Aorta (tissue), 5 donors: ENCODE results near the gene S100P. TPM values are rescaled to one million over a fixed set of nuclear protein-coding genes. Genes with fewer than 3 reads are reported as not detected.

Source experiments
- ATAC-seq: fragments of 200-7000 bp; cut with Tn5 transposase; one replicate; pipeline ENCODE4 v1.9.1; 2022; ENCODE audit warnings: moderate library complexity; ENCODE audit not compliant: low FRiP score
- DNase-seq, 2 donors: peaks; one replicate each; pipeline ENCODE4 v3.0.0-alpha.2; 2020
- H3K27ac ChIP-seq, 2 donors: one replicate each; pipeline ENCODE4 v1.5.1; 2013; ENCODE audit warnings: low read length in 2 of 2, mild to moderate bottlenecking in 2 of 2, moderate library complexity in 2 of 2, control low read depth in 1 of 2, inconsistent platforms in 1 of 2, low read depth in 1 of 2
- H3K27me3 ChIP-seq, 2 donors: one replicate each; pipeline ENCODE4 v1.6.1; 2013; ENCODE audit warnings: control low read depth in 1 of 2, low read length in 1 of 2, mild to moderate bottlenecking in 1 of 2, moderate library complexity in 1 of 2; ENCODE audit not compliant: insufficient read depth in 2 of 2, control insufficient read depth in 1 of 2
- H3K36me3 ChIP-seq, 2 donors: one replicate each; pipeline ENCODE4 v1.6.1; 2013; ENCODE audit warnings: control low read depth in 1 of 2, low read length in 1 of 2, mild to moderate bottlenecking in 1 of 2; ENCODE audit not compliant: insufficient read depth in 2 of 2, control insufficient read depth in 1 of 2
- H3K4me1 ChIP-seq, 2 donors: one replicate each; pipeline ENCODE4 v1.6.1; 2013; ENCODE audit warnings: low read length in 2 of 2, control low read depth in 1 of 2, mild to moderate bottlenecking in 1 of 2, moderate library complexity in 1 of 2; ENCODE audit not compliant: insufficient read depth in 2 of 2, control insufficient read depth in 1 of 2
- H3K4me3 ChIP-seq, 2 donors: one replicate each; pipeline ENCODE4 v1.5.1; 2013; ENCODE audit warnings: low read length in 2 of 2, control low read depth in 1 of 2, mild to moderate bottlenecking in 1 of 2
- H3K9me3 ChIP-seq: one replicate; pipeline ENCODE4 v1.6.1; 2013; ENCODE audit warnings: mild to moderate bottlenecking, low read length; ENCODE audit not compliant: control insufficient read depth
- WGBS, 2 donors: extraction: QIAGEN DNeasy Blood & Tissue Kit; methylation state at CpG; one replicate each; pipeline ENCODE4 v1.1.7; 2013; 5-methylcytosine and 5-hydroxymethylcytosine counted together
- intact Hi-C, 2 donors: fragments of 100-400 bp; cut with DNase I; formaldehyde crosslinking; loops; one replicate each; pipeline versions ENCODE4 v1.14.2 to v1.15.0; 2022
- polyA plus RNA-seq, 2 donors: library from polyadenylated mRNA; stranded (reverse); fragments of 200-250 nt; gene quantifications; one replicate each; pipeline ENCODE4 v1.2.3, GENCODE V29; 2013
- total RNA-seq, 2 donors: library from RNA; stranded (reverse); fragmentation: NEBNext Ultra II Directional; extraction: Animal tissue kit (Norgen Biotek cat#: 25700); gene quantifications; one replicate each; pipeline ENCODE4 v1.2.1, GENCODE V29; 2021
- donor health status: healthy with polysubstance abuse.
- donor health status: Bipolar disorder and iron deficiency.
- donor health status: DM: no; HTN: no; CAD: no.
- donor health status: DM: no; HTN: no; CAD: no.
- donor health status: DM: yes; HTN: yes; CAD: no.

Gene S100P
- total and polyA plus RNA-seq, 4 donors = 1.9 to 17.2 (median 5.8) TPM

- Histone ChIP-seq H3K27me3 (no peaks in the 10 kb centered on the region), H3K36me3 (no peaks in the 10 kb centered on the region), H3K27ac (no peak overlapping the region), H3K9me3 (no peaks in the 10 kb centered on the region), H3K4me3 (no peak overlapping the region), H3K4me1 (no peaks in the 10 kb centered on the region)
- intact Hi-C loops = loop anchor here (5.0 kb wide), 2 partner anchors 41 to 51 kb away; partner anchors contain the start of gene KIAA0232 (in 1 of the 2)
- WGBS, 2 donors = 97 to 98% methylated on average over 8 of the region's 8 CpGs
- no peak for DNase-seq
- ATAC-seq = no peak
Observed at GRCh38 chr4:6731318-6731675, 37.6 kb downstream of the S100P start.

- no peaks in the 10 kb centered on the region for H3K9me3 ChIP-seq
- H3K4me1 ChIP-seq = no peaks in the 10 kb centered on the region
- H3K27me3 ChIP-seq = no peaks in the 10 kb centered on the region
- H3K27ac ChIP-seq = no peak overlapping the region
- ATAC-seq = no peak
- no peaks in the 10 kb centered on the region for H3K36me3 ChIP-seq
- H3K4me3 ChIP-seq = no peak overlapping the region
- WGBS, 2 donors = 87 to 96% methylated on average over 6 of the region's 6 CpGs
- DNase-seq = no peak
- intact Hi-C loops = loop anchor here (5.0 kb wide), 2 partner anchors 41 to 51 kb away; partner anchors contain the start of gene KIAA0232 (in 1 of the 2)
Observed at GRCh38 chr4:6731780-6732179, 38.1 kb downstream of the S100P start.

GRCh38 chr4:6732441-6733357, 39.0 kb downstream of the S100P start:
- peak; percentile 88 for ATAC-seq
- no peaks in the 10 kb centered on the region for H3K36me3 ChIP-seq
- intact Hi-C loops = loop anchor here (5.0 kb wide), 2 partner anchors 40 to 50 kb away; partner anchors contain the start of gene KIAA0232 (in 1 of the 2)
- H3K27ac ChIP-seq = peak overlapping the region in 1 of 2 donors; percentile 61
- no peak overlapping the region for H3K4me3 ChIP-seq
- no peaks in the 10 kb centered on the region for H3K4me1 ChIP-seq
- no peaks in the 10 kb centered on the region for H3K9me3 ChIP-seq
- H3K27me3 ChIP-seq = no peaks in the 10 kb centered on the region
- DNase-seq = peak; percentile 91 to 92
- WGBS, 2 donors = 57 to 61% methylated on average over 21 of the region's 21 CpGs

- H3K4me3 ChIP-seq = no peak overlapping the region
- H3K36me3 ChIP-seq = no peaks in the 10 kb centered on the region
- no peak overlapping the region for H3K27ac ChIP-seq
- H3K4me1 ChIP-seq = no peaks in the 10 kb centered on the region
- no peaks in the 10 kb centered on the region for H3K9me3 ChIP-seq
- DNase-seq = no peak
- intact Hi-C loops = loop anchor here (5.0 kb wide), 2 partner anchors 39 to 49 kb away; partner anchors contain the start of gene KIAA0232 (in 1 of the 2)
- no peaks in the 10 kb centered on the region for H3K27me3 ChIP-seq
- no peak for ATAC-seq
- 93 to 94% methylated on average over 27 of the region's 27 CpGs for WGBS, 2 donors
Observed at GRCh38 chr4:6733358-6734164, 39.9 kb downstream of the S100P start.

- Histone ChIP-seq H3K4me1 (no peaks in the 10 kb centered on the region), H3K4me3 (no peak overlapping the region), H3K9me3 (no peaks in the 10 kb centered on the region), H3K27ac (no peak overlapping the region), H3K36me3 (no peaks in the 10 kb centered on the region), H3K27me3 (no peaks in the 10 kb centered on the region)
- ATAC-seq = no peak
- intact Hi-C loops = loop anchor here (5.0 kb wide), 2 partner anchors 38 to 48 kb away; partner anchors contain the start of gene KIAA0232 (in 1 of the 2)
- 87 to 89% methylated on average over 16 of the region's 16 CpGs for WGBS, 2 donors
- DNase-seq = no peak
Observed at GRCh38 chr4:6734165-6734786, 40.6 kb downstream of the S100P start.

- Histone ChIP-seq H3K9me3 (no peaks in the 10 kb centered on the region), H3K27ac (no peak overlapping the region), H3K27me3 (no peaks in the 10 kb centered on the region), H3K4me1 (no peaks in the 10 kb centered on the region), H3K4me3 (no peak overlapping the region), H3K36me3 (no peaks in the 10 kb centered on the region)
- no peak for DNase-seq
- ATAC-seq = no peak
- intact Hi-C loops = no loop called here
- 89 to 91% methylated on average over 4 of the region's 4 CpGs for WGBS, 2 donors
Observed at GRCh38 chr4:6739920-6740319, 46.2 kb downstream of the S100P start.

GRCh38 chr4:6740347-6740746, 46.7 kb downstream of the S100P start:
- DNase-seq (no peak), ATAC-seq (no peak)
- no peaks in the 10 kb centered on the region for H3K9me3 ChIP-seq
- H3K27me3 ChIP-seq = no peaks in the 10 kb centered on the region
- WGBS, 2 donors = 87 to 91% methylated on average over 8 of the region's 8 CpGs
- intact Hi-C loops = no loop called here
- no peak overlapping the region for H3K27ac ChIP-seq
- H3K4me1 ChIP-seq = no peaks in the 10 kb centered on the region
- no peaks in the 10 kb centered on the region for H3K36me3 ChIP-seq
- H3K4me3 ChIP-seq = no peak overlapping the region

GRCh38 chr4:6742507-6742906, 48.8 kb downstream of the S100P start:
- intact Hi-C loops = no loop called here

More at GRCh38 chr4:6742507-6742906, 48.8 kb downstream of the S100P start:
- ATAC-seq (no peak), DNase-seq (no peak)
- H3K27me3 ChIP-seq = no peaks in the 10 kb centered on the region
- WGBS, 2 donors = 85 to 89% methylated on average over 2 of the region's 2 CpGs
- no peak overlapping the region for H3K4me3 ChIP-seq
- H3K27ac ChIP-seq = no peak overlapping the region
- H3K36me3 ChIP-seq = no peaks in the 10 kb centered on the region
- H3K4me1 ChIP-seq = no peaks in the 10 kb centered on the region
- no peaks in the 10 kb centered on the region for H3K9me3 ChIP-seq
